IMR-90 (cell line): ENCODE results near the gene AUTS2. TPM values are rescaled to one million over a fixed set of nuclear protein-coding genes. Genes with fewer than 3 reads are reported as not detected.

Source experiments
- ATAC-seq: fragments of 200-7000 bp; cut with Tn5 transposase; 2 replicates; pipeline ENCODE4 v1.9.1; 2020; ENCODE audit warnings: low read depth, mild to moderate bottlenecking, moderate library complexity
- BruUV-seq: library from RNA; stranded (reverse); fragments of 400-500 nt; replicated peaks from 2 replicates; lab custom pipeline; 2021; lab: Mats Ljungman, UMichigan
- CTCF ChIA-PET: fragments of 300-600 bp; formaldehyde crosslinking; extraction: SDS; loops from one replicate; lab custom pipeline; 2021; ENCODE audit warnings: antibody characterized with exemption; lab: Yijun Ruan, JAX
- POLR2A ChIA-PET: fragments of 300-600 bp; sonication (Branson Sonifier 250); formaldehyde crosslinking; loops from one replicate; lab custom pipeline; 2022; ENCODE audit warnings: antibody characterized with exemption; ENCODE audit not compliant: unreplicated experiment; lab: Charles Lee
- DNase-seq: peaks from one replicate; pipeline ENCODE4 v3.0.0; 2013
- H2AFZ ChIP-seq: replicated peaks from 2 replicates; pipeline ENCODE3; 2013; ENCODE audit warnings: low read length, mild to moderate bottlenecking; ENCODE audit not compliant: poor library complexity
- H2AK5ac ChIP-seq: 2 replicates; pipeline ENCODE4 v1.6.1; 2013; ENCODE audit warnings: low read depth, low read length, inconsistent platforms
- H2AK9ac ChIP-seq: replicated peaks from 2 replicates; pipeline ENCODE3; 2013; ENCODE audit warnings: mild to moderate bottlenecking, low read depth, low read length, moderate library complexity; ENCODE audit not compliant: poor library complexity
- H2BK120ac ChIP-seq: 2 replicates; pipeline ENCODE4 v1.6.1; 2013; ENCODE audit warnings: low read depth, low read length, inconsistent platforms
- H2BK15ac ChIP-seq: 3 replicates; pipeline ENCODE4 v1.6.1; 2013; ENCODE audit warnings: low read depth, low read length, inconsistent platforms
- H2BK20ac ChIP-seq: 2 replicates; pipeline ENCODE4 v1.6.1; 2013; ENCODE audit warnings: low read depth, mild to moderate bottlenecking, inconsistent platforms, low read length, moderate library complexity
- H2BK5ac ChIP-seq: 2 replicates; pipeline ENCODE4 v1.6.1; 2013; ENCODE audit warnings: mild to moderate bottlenecking, low read depth, low read length, inconsistent platforms; ENCODE audit not compliant: poor library complexity, severe bottlenecking
- H3K14ac ChIP-seq: replicated peaks from 2 replicates; pipeline ENCODE4 v1.6.1; 2013; ENCODE audit warnings: low read depth, low read length, inconsistent platforms
- H3K18ac ChIP-seq: 2 replicates; pipeline ENCODE4 v1.6.1; 2013; ENCODE audit warnings: low read depth, low read length, control low read depth
- H3K23ac ChIP-seq: 2 replicates; pipeline ENCODE4 v1.6.1; 2013; ENCODE audit warnings: low read depth, low read length, inconsistent platforms
- H3K27ac ChIP-seq: 2 replicates; pipeline ENCODE4 v1.5.1; 2013; ENCODE audit warnings: mild to moderate bottlenecking, control low read depth, low read length; ENCODE audit not compliant: insufficient read depth
- H3K27me3 ChIP-seq: 2 replicates; pipeline ENCODE4 v1.6.1; 2013; ENCODE audit warnings: low read length; ENCODE audit not compliant: control insufficient read depth, insufficient read depth
- H3K36me3 ChIP-seq: 2 replicates; pipeline ENCODE4 v1.6.1; 2013; ENCODE audit warnings: low read length, mixed read lengths; ENCODE audit not compliant: control insufficient read depth, insufficient read depth
- H3K4ac ChIP-seq: 2 replicates; pipeline ENCODE4 v1.6.1; 2013; ENCODE audit warnings: low read depth, low read length, inconsistent platforms
- H3K4me1 ChIP-seq: 2 replicates; pipeline ENCODE4 v1.6.1; 2013; ENCODE audit warnings: low read length, mixed read lengths; ENCODE audit not compliant: control insufficient read depth, insufficient read depth
- H3K4me2 ChIP-seq: 2 replicates; pipeline ENCODE4 v1.6.1; 2013; ENCODE audit warnings: low read depth, mild to moderate bottlenecking, control low read depth, low read length, moderate library complexity
- H3K4me3 ChIP-seq: 2 replicates; pipeline ENCODE4 v1.5.1; 2013; ENCODE audit warnings: low read depth, mild to moderate bottlenecking, control low read depth, low read length, moderate library complexity; ENCODE audit not compliant: insufficient read depth
- H3K56ac ChIP-seq: 2 replicates; pipeline ENCODE4 v1.6.1; 2013; ENCODE audit warnings: low read length, inconsistent platforms; ENCODE audit not compliant: insufficient read depth; ENCODE audit errors: extremely low read depth
- H3K79me1 ChIP-seq, 2 experiments: 2 replicates each; pipeline ENCODE4 v1.6.1; 2013; ENCODE audit warnings: low read length in 2 of 2, inconsistent platforms in 1 of 2, low read depth in 1 of 2
- H3K9ac ChIP-seq: 2 replicates; pipeline ENCODE4 v1.6.1; 2013; ENCODE audit warnings: low read depth, low read length, control low read depth
- H3K9me1 ChIP-seq: 2 replicates; pipeline ENCODE4 v1.6.1; 2013; ENCODE audit warnings: low read length, inconsistent platforms; ENCODE audit not compliant: insufficient read depth
- H3K9me3 ChIP-seq: 2 replicates; pipeline ENCODE4 v1.6.1; 2013; ENCODE audit warnings: low read length; ENCODE audit not compliant: control insufficient read depth, insufficient read depth
- H4K20me1 ChIP-seq: 2 replicates; pipeline ENCODE4 v1.6.1; 2013; ENCODE audit warnings: low read length, inconsistent platforms; ENCODE audit not compliant: insufficient read depth
- H4K5ac ChIP-seq: 2 replicates; pipeline ENCODE4 v1.6.1; 2013; ENCODE audit warnings: mild to moderate bottlenecking, low read depth, low read length, control low read depth
- H4K8ac ChIP-seq, 2 experiments: 2 replicates each; pipeline ENCODE4 v1.6.1; 2013; ENCODE audit warnings: low read depth in 2 of 2, low read length in 2 of 2, control low read depth in 1 of 2, inconsistent platforms in 1 of 2
- H4K91ac ChIP-seq: 2 replicates; pipeline ENCODE4 v1.6.1; 2013; ENCODE audit warnings: low read depth, low read length, inconsistent platforms; ENCODE audit not compliant: insufficient read depth
- BHLHE40 ChIP-seq: fragments of 150-350 bp; IDR thresholded peaks from 2 replicates; pipeline ENCODE4 v1.6.1; 2016; ENCODE audit warnings: mild to moderate bottlenecking, low read depth, low read length
- CEBPB ChIP-seq: IDR thresholded peaks from 2 replicates; pipeline ENCODE4 v1.6.1; 2012; ENCODE audit warnings: low read depth, low read length, improper control_type of control experiment
- CHD1 ChIP-seq: IDR thresholded peaks from 2 replicates; pipeline ENCODE4 v1.6.1; 2012; ENCODE audit warnings: low read depth, low read length, improper control_type of control experiment
- FOS ChIP-seq: fragments of 150-350 bp; IDR thresholded peaks from 2 replicates; pipeline ENCODE4 v1.6.1; 2016; ENCODE audit warnings: low read depth, low read length
- MAZ ChIP-seq: IDR thresholded peaks from 2 replicates; pipeline ENCODE4 v1.6.1; 2012; ENCODE audit warnings: low read depth, mild to moderate bottlenecking, low read length, improper control_type of control experiment, moderate library complexity, borderline replicate concordance
- MXI1 ChIP-seq: IDR thresholded peaks from 2 replicates; pipeline ENCODE4 v1.6.1; 2012; ENCODE audit warnings: low read depth, mild to moderate bottlenecking, low read length, moderate library complexity, borderline replicate concordance
- NFE2L2 ChIP-seq: fragments of 150-350 bp; IDR thresholded peaks from 2 replicates; pipeline ENCODE4 v1.6.1; 2016; ENCODE audit warnings: low read depth, mild to moderate bottlenecking, low read length
- POLR2A ChIP-seq: IDR thresholded peaks from 2 replicates; pipeline ENCODE4 v1.6.1; 2012; ENCODE audit warnings: mild to moderate bottlenecking, low read depth, low read length
- RCOR1 ChIP-seq: IDR thresholded peaks from 2 replicates; pipeline ENCODE4 v1.6.1; 2012; ENCODE audit warnings: mild to moderate bottlenecking, low read length, improper control_type of control experiment; ENCODE audit not compliant: insufficient replicate concordance
- RFX5 ChIP-seq: IDR thresholded peaks from 2 replicates; pipeline ENCODE4 v1.8.0; 2012; ENCODE audit warnings: low read depth, mild to moderate bottlenecking, low read length, moderate library complexity
- SMC3 ChIP-seq: fragments of 150-350 bp; IDR thresholded peaks from 2 replicates; pipeline ENCODE4 v1.6.1; 2016; ENCODE audit warnings: low read depth, mild to moderate bottlenecking, antibody characterized with exemption, low read length, moderate library complexity
- WGBS, 2 experiments: methylation state at CpG; one replicate each; pipeline versions ENCODE4 v1.1.5 to v1.1.7; 2013; ENCODE audit warnings: missing lambda C conversion rate in 2 of 2; ENCODE audit not compliant: insufficient read length in 1 of 2; ENCODE audit errors: extremely low coverage in 2 of 2; 5-methylcytosine and 5-hydroxymethylcytosine counted together
- dilution Hi-C: fragments of 300-500 bp; cut with HindIII; formaldehyde crosslinking; loops from one replicate; pipeline ENCODE4 v1.14.3; 2018; ENCODE audit warnings: low sequenced_read_pairs; ENCODE audit not compliant: unreplicated experiment
- in situ Hi-C: fragments of 300-500 bp; cut with MboI; formaldehyde crosslinking; loops from 3 replicates; pipeline ENCODE4 v1.14.3; 2019; ENCODE audit warnings: low sequenced_read_pairs, inconsistent platforms, mixed read lengths
- intact Hi-C: fragments of 100-400 bp; cut with micrococcal nuclease; formaldehyde crosslinking; loops from 2 replicates; pipeline ENCODE4 v1.10.0; 2022
- polyA plus RNA-seq, 3 experiments: library from polyadenylated mRNA; depleted of rRNA; stranded (reverse); fragments of >200 nt; gene quantifications; 2 replicates each; pipeline ENCODE4 v1.2.3, GENCODE V29; 2012; ENCODE audit warnings: low replicate concordance in 1 of 3
- total RNA-seq: library from RNA; depleted of rRNA; stranded (reverse); fragments of >200 nt; gene quantifications from 2 replicates; pipeline ENCODE4 v1.2.3, GENCODE V29; 2012
- TF ChIP-seq, protein P1 (sequence below): fragments of 150-350 bp; IDR thresholded peaks from 2 replicates; pipeline ENCODE4 v1.6.1; 2017; ENCODE audit warnings: mild to moderate bottlenecking, antibody characterized with exemption, low read length, low read depth
- TF ChIP-seq, protein P2 (sequence below): fragments of 150-350 bp; IDR thresholded peaks from 2 replicates; pipeline ENCODE4 v1.6.1; 2016; ENCODE audit warnings: low read depth, mild to moderate bottlenecking, low read length, moderate library complexity, borderline replicate concordance
- TF ChIP-seq, protein P3 (sequence below): conservative IDR thresholded peaks from 2 replicates; pipeline ENCODE4 v1.5.1; 2012; ENCODE audit warnings: mild to moderate bottlenecking, low read depth, low read length, improper control_type of control experiment

The AUTS2 gene
- total and polyA plus RNA-seq, 2 of the 4 experiments (the other 2 are of a cell fraction) = 0.90 to 3.0 TPM

DNA sequence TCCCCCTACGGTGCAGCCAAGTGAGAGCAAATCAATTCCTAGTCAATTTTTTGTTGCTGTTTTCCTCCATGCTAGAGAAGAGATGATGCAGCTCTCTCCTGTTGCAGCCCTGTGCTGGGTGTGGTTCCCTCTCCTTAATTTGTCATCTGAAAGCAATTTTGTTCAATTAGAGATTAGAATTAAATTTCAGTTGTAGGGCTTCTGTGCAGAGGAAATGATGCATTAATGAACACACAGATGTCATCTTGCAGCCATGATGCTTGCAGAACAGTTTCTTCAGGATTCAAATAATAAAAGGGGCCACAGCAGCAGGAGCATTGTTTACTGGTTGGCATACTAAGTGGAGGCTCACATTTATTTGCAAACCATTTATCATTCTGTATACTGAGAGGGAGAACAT, 266.0 kb downstream of the AUTS2 start:
- in situ Hi-C loops = no loop called here
- TF ChIP-seq POLR2A (no peak), MXI1 (no peak), MAZ (no peak), RFX5 (no peak), FOS (no peak), BHLHE40 (no peak), NFE2L2 (no peak), CHD1 (no peak), CEBPB (no peak), RCOR1 (no peak), SMC3 (no peak)
- TF ChIP-seq, protein P1, sequence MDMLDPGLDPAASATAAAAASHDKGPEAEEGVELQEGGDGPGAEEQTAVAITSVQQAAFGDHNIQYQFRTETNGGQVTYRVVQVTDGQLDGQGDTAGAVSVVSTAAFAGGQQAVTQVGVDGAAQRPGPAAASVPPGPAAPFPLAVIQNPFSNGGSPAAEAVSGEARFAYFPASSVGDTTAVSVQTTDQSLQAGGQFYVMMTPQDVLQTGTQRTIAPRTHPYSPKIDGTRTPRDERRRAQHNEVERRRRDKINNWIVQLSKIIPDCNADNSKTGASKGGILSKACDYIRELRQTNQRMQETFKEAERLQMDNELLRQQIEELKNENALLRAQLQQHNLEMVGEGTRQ = no peak
- TF ChIP-seq, protein P2, sequence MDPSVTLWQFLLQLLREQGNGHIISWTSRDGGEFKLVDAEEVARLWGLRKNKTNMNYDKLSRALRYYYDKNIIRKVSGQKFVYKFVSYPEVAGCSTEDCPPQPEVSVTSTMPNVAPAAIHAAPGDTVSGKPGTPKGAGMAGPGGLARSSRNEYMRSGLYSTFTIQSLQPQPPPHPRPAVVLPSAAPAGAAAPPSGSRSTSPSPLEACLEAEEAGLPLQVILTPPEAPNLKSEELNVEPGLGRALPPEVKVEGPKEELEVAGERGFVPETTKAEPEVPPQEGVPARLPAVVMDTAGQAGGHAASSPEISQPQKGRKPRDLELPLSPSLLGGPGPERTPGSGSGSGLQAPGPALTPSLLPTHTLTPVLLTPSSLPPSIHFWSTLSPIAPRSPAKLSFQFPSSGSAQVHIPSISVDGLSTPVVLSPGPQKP = no peak
- TF ChIP-seq, protein P3, sequence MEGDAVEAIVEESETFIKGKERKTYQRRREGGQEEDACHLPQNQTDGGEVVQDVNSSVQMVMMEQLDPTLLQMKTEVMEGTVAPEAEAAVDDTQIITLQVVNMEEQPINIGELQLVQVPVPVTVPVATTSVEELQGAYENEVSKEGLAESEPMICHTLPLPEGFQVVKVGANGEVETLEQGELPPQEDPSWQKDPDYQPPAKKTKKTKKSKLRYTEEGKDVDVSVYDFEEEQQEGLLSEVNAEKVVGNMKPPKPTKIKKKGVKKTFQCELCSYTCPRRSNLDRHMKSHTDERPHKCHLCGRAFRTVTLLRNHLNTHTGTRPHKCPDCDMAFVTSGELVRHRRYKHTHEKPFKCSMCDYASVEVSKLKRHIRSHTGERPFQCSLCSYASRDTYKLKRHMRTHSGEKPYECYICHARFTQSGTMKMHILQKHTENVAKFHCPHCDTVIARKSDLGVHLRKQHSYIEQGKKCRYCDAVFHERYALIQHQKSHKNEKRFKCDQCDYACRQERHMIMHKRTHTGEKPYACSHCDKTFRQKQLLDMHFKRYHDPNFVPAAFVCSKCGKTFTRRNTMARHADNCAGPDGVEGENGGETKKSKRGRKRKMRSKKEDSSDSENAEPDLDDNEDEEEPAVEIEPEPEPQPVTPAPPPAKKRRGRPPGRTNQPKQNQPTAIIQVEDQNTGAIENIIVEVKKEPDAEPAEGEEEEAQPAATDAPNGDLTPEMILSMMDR = no peak
- Histone ChIP-seq H3K23ac (no peak overlapping the region), H3K79me1 (no peaks in the 10 kb centered on the region), H3K27ac (no peak overlapping the region), H3K56ac (no peak overlapping the region), H2BK15ac (no peak overlapping the region), H4K20me1 (no peaks in the 10 kb centered on the region), H2AK5ac (no peak overlapping the region), H2BK120ac (no peak overlapping the region), H2BK20ac (no peak overlapping the region), H3K9me1 (no peaks in the 10 kb centered on the region), H3K4me3 (no peak overlapping the region), H3K4ac (no peak overlapping the region), H4K8ac (no peak overlapping the region), H2AK9ac (no peak overlapping the region), H3K27me3 (no peaks in the 10 kb centered on the region), H3K9ac (no peak overlapping the region), H3K4me2 (no peak overlapping the region), H3K36me3 (no peaks in the 10 kb centered on the region), H3K4me1 (no peaks in the 10 kb centered on the region), H4K91ac (no peak overlapping the region), H3K9me3 (no peaks in the 10 kb centered on the region), H2BK5ac (no peak overlapping the region), H4K5ac (no peak overlapping the region), H2AFZ (no peak overlapping the region), H3K14ac (no peak overlapping the region), H3K18ac (no peak overlapping the region)
- no CpG with 5 or more reads among the region's 1 CpG for WGBS, 2 experiments
- CTCF ChIA-PET = no interaction called here
- BruUV-seq = no TSS peak
- ATAC-seq (no peak), DNase-seq (no peak)
- dilution Hi-C loops = no loop called here
- POLR2A ChIA-PET = no interaction called here
- intact Hi-C loops = no loop called here
